ENCODE results near the gene C1orf159. TPM values are rescaled to one million over a fixed set of nuclear protein-coding genes. Genes with fewer than 3 reads are reported as not detected.
"Not testable (repeated sequence)": the region's sequence is repeated elsewhere in the genome, so short reads cannot be mapped to it uniquely, and the experiment has no call there.

Gene C1orf159
- total RNA-seq, 2 donors from 2014 or later = 18.6 to 37.1 TPM

GRCh38 chr1:1085171-1085841 is 30.6 kb downstream of the C1orf159 start:
- H3K36me3 Mint-ChIP-seq = no peaks in the 10 kb centered on the region
- peaks cover 0 to 2% of the 10 kb centered on the region in 2 donors for H3K4me1 Mint-ChIP-seq (ENCODE audit: low read depth in 2 of 2)
- no peaks in the 10 kb centered on the region for H3K9me3 Mint-ChIP-seq
- no peak overlapping the region for H3K4me3 Mint-ChIP-seq
- peak; percentile 56 for DNase-seq (ENCODE audit: low spot score)
- H3K27ac Mint-ChIP-seq = no peak overlapping the region
- no peak for ATAC-seq
- H3K27me3 Mint-ChIP-seq = no peaks in the 10 kb centered on the region

DNA sequence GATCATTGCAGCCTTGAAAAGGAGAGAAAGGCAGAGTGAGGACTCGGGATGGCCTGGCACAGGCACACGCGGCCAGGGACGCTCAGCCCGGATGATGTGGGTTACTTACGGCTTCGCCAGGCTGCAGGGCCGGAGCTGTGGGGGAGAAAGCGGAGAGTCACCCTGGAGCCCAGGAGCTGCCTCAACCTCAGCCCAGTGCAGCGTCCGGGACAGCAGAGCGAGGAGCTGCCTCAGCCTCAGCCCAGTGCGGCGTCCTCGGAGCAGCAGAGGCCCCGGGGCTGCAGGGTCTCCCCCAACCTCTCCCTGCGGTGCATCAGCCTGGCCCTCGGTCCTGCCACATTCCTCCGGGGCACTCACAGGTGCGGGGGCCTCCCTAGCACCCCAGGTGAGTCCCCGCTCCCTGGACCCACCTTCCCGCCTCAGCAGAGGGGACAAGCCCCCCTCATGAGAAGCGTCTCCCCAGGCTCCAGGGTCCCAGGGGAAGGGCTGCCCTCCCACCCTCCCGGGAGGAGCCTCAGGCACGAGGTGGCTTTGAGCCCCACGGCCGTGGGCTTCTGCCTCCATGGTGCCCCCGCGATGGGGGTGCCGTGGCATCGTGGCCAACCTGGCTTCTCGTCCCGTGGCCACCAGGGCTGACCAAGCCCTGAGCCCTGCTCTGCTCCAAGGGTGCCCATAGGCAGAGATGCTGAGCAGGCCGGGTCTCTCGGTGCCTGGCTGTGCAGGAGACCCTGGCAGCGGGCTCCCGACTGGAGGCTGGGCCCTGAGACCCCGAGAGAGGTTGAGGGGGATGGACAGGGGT is 31.3 kb downstream of the C1orf159 start:
- DNase-seq (ENCODE audit: low spot score) = peak; percentile 56
- no peaks in the 10 kb centered on the region for H3K36me3 Mint-ChIP-seq
- H3K27me3 Mint-ChIP-seq = no peaks in the 10 kb centered on the region
- H3K27ac Mint-ChIP-seq = no peak overlapping the region
- H3K9me3 Mint-ChIP-seq = no peaks in the 10 kb centered on the region
- H3K4me1 Mint-ChIP-seq (ENCODE audit: low read depth in 2 of 2) = peaks cover 0 to 2% of the 10 kb centered on the region in 2 donors
- H3K4me3 Mint-ChIP-seq = no peak overlapping the region
- no peak for ATAC-seq

GRCh38 chr1:1083416-1084371 is 32.2 kb downstream of the C1orf159 start:
- Mint-ChIP-seq H3K36me3 (no peaks in the 10 kb centered on the region), H3K4me1 (ENCODE audit: low read depth in 2 of 2) (peaks cover 0 to 2% of the 10 kb centered on the region in 2 donors), H3K27me3 (no peaks in the 10 kb centered on the region), H3K27ac (no peak overlapping the region), H3K4me3 (no peak overlapping the region), H3K9me3 (no peaks in the 10 kb centered on the region)
- DNase-seq (ENCODE audit: low spot score) = no peak
- no peak for ATAC-seq

- H3K9me3 Mint-ChIP-seq = no peaks in the 10 kb centered on the region
- H3K4me1 Mint-ChIP-seq (ENCODE audit: low read depth in 2 of 2) = peaks cover 0 to 2% of the 10 kb centered on the region in 2 donors
- DNase-seq (ENCODE audit: low spot score) = no peak
- H3K36me3 Mint-ChIP-seq = no peaks in the 10 kb centered on the region
- no peak for ATAC-seq
- no peaks in the 10 kb centered on the region for H3K27me3 Mint-ChIP-seq
- H3K4me3 Mint-ChIP-seq = no peak overlapping the region
- H3K27ac Mint-ChIP-seq = no peak overlapping the region
Observed at GRCh38 chr1:1082776-1083415, 33.0 kb downstream of the C1orf159 start.

- Mint-ChIP-seq H3K27me3 (no peaks in the 10 kb centered on the region), H3K27ac (no peak overlapping the region), H3K4me3 (no peak overlapping the region), H3K9me3 (no peaks in the 10 kb centered on the region), H3K4me1 (ENCODE audit: low read depth in 2 of 2) (peaks cover 0 to 2% of the 10 kb centered on the region in 2 donors), H3K36me3 (no peaks in the 10 kb centered on the region)
- DNase-seq (ENCODE audit: low spot score) (no peak), ATAC-seq (no peak)
Observed at GRCh38 chr1:1082239-1082775, 33.6 kb downstream of the C1orf159 start.

DNA sequence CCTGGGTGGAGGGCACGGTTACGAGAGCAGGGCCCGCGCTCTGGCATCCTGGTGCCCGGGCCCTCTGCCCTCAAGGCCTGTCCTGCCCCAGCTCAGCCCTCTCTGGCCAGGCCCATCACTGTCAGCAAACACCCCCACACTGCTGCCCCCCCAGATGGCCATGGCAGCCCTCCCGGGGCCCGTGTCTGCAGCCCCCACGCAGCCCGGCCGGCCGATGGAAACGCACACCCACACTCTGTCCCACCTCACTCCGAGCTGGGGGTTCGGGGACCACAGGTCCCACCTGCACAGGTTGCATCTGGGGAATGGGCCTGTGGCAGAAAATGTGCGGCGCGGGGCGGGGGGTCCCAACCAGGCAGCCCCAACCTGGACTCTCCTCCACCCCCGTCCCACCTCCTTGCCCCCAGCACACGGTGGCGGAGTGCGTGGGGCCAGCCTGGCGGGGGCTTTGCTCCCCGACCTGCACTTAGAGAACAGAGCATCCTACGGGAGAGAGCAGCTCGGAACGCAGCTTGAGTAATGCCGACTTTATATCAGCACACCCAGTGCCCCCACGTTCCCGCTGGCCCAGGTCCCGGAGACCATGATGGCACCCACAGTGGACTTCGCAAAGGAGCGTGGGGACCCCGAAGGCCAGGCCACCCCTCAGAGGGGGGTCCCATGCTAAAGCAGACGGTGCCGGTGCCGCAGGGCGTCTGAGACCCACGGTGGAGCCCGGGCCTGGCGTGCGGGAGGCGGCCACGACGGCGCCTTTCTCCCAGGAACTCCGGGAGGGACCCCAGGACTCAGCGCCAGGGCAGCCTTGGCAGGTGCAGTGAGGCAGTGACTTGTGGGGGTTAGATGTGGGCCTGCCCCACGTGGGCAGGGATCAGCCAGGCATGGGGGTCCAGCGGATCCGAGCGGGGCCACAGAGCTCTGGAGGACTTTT is 34.3 kb downstream of the C1orf159 start:
- Mint-ChIP-seq H3K4me1 (ENCODE audit: low read depth in 2 of 2) (peaks cover 0 to 2% of the 10 kb centered on the region in 2 donors), H3K27ac (no peak overlapping the region), H3K27me3 (no peaks in the 10 kb centered on the region), H3K4me3 (no peak overlapping the region), H3K9me3 (no peaks in the 10 kb centered on the region), H3K36me3 (no peaks in the 10 kb centered on the region)
- DNase-seq (ENCODE audit: low spot score) = no peak
- peak in 1 of 2 donors; percentile 5 for ATAC-seq

DNA sequence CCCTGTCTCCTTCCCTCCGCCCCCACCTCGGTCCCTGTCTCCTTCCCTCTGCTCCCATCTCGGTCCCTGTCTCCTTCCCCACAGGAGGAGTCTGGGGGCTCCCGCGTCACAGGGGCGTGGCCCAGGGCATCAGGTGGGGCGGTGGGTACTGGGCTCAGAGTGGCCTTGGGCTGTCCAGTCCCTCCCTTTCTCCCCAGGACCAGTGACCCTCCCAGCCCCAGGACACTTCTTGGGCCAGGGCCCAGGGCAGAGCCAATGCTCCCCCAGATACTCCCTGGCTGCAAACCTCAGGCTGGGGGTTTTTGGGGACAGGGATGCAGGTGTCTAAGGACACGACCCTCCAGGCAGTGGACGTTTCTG is 35.0 kb downstream of the C1orf159 start:
- no peak for DNase-seq (ENCODE audit: low spot score)
- no peaks in the 10 kb centered on the region for H3K9me3 Mint-ChIP-seq
- peaks cover 0 to 2% of the 10 kb centered on the region in 2 donors for H3K4me1 Mint-ChIP-seq (ENCODE audit: low read depth in 2 of 2)
- H3K27me3 Mint-ChIP-seq = no peaks in the 10 kb centered on the region
- no peak overlapping the region for H3K4me3 Mint-ChIP-seq
- ATAC-seq = no peak
- H3K36me3 Mint-ChIP-seq = no peaks in the 10 kb centered on the region
- H3K27ac Mint-ChIP-seq = no peak overlapping the region

DNA sequence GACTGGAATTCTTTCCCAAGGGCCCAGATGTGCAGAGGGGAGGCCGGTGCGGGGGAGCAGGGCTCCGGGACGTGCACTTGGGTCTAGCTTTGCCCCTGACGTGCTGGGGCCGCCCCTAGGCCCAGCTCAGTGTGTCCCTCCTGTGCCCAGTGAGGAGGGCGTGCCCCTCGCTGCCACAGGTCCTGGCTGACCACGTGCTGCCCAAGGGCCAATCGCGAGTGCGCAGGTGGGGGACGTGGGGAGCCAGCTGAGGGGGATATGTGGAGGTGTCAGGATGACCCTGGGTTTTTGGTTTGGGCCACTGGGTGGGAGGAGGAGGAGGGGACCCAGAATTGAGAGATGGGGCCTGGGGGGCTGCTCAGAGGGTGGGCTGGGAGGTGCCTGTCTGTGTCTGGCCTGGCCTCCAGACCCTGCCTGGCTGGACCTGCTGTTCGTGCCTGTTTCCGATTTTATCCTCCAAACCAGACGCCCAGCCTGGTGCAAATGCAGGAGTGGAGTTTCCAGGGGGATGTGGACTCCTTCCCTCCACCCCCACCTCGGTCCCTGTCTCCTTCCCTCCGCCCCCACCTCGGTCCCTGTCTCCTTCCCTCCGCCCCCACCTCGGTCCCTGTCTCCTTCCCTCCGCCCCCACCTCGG is 35.6 kb downstream of the C1orf159 start:
- peak; percentile 57 for DNase-seq (ENCODE audit: low spot score)
- Mint-ChIP-seq H3K4me1 (ENCODE audit: low read depth in 2 of 2) (peaks cover 0 to 2% of the 10 kb centered on the region in 2 donors), H3K4me3 (no peak overlapping the region), H3K9me3 (no peaks in the 10 kb centered on the region), H3K27ac (no peak overlapping the region), H3K27me3 (no peaks in the 10 kb centered on the region), H3K36me3 (no peaks in the 10 kb centered on the region)
- ATAC-seq = peak; percentile 35 to 58

GRCh38 chr1:1079408-1080121 is 36.3 kb downstream of the C1orf159 start:
- Mint-ChIP-seq H3K27ac (no peak overlapping the region), H3K4me1 (ENCODE audit: low read depth in 2 of 2) (peaks cover 0 to 5% of the 10 kb centered on the region in 2 donors), H3K27me3 (peaks cover 0 to 2% of the 10 kb centered on the region in 2 donors), H3K9me3 (no peaks in the 10 kb centered on the region), H3K4me3 (no peak overlapping the region), H3K36me3 (no peaks in the 10 kb centered on the region)
- peak; percentile 57 to 68 for ATAC-seq
- peak; percentile 60 for DNase-seq (ENCODE audit: low spot score)

GRCh38 chr1:1077396-1077795 is 38.5 kb downstream of the C1orf159 start:
- not testable (repeated sequence) for H3K27me3 Mint-ChIP-seq; DNase-seq (ENCODE audit: low spot score); H3K4me1 Mint-ChIP-seq (ENCODE audit: low read depth in 2 of 2); ATAC-seq; H3K9me3 Mint-ChIP-seq; H3K27ac Mint-ChIP-seq; H3K4me3 Mint-ChIP-seq; H3K36me3 Mint-ChIP-seq

DNA sequence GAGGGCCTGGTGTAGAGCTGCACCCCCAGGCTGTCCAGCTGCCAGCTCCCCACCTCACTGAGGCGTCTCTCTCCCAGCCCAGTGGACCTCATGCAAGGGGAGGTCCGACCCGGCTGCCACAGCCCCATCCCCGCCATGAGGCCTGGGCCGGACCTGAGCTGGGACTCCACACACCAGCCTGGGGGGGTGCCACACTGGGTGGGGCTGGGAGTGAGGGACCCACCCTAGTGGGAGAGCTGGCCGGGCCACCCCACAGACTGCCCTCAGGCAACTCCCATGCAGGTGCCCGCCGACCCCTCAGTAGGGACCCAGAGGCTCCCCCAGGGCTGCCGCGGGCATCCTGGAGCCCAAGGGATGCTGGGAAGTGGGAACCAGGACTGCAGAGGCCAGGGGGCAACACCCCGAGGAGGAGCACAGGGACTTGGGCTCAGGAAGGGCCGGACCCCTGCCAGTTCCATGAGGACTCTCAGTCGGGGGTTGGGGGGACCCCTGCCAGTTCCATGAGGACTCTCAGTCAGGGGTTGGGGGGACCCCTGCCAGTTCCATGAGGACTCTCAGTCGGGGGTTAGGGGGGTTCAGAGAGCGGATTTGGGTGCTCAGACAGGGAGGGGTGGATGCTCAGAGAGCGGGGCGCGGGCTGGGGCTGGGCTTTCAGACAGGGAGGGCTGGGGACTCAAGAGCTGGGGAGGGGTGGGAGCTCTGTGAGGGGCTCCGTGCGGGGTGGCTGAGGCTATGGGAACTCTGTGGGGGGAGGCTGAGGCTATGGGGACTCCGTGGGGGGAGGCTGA is 40.5 kb downstream of the C1orf159 start:
- peaks cover 0 to 3% of the 10 kb centered on the region in 2 donors for H3K27me3 Mint-ChIP-seq
- H3K4me1 Mint-ChIP-seq (ENCODE audit: low read depth in 2 of 2) = peaks cover 0 to 4% of the 10 kb centered on the region in 2 donors
- ATAC-seq (no peak), DNase-seq (ENCODE audit: low spot score) (peak; percentile 56)
- no peaks in the 10 kb centered on the region for H3K36me3 Mint-ChIP-seq
- no peak overlapping the region for H3K27ac Mint-ChIP-seq
- no peak overlapping the region for H3K4me3 Mint-ChIP-seq
- no peaks in the 10 kb centered on the region for H3K9me3 Mint-ChIP-seq

All from natural killer cell treated with Interleukin-12 subunit alpha and Interleukin-12 subunit beta and Interleukin-15 and Interleukin-18, amount 100 ng/mL, for 72 hours (primary cell).